ENCODE results near the gene TTLL12. TPM values are rescaled to one million over a fixed set of nuclear protein-coding genes. Genes with fewer than 3 reads are reported as not detected.

The TTLL12 gene
- polyA plus RNA-seq, 2 of the 4 experiments (the other 2 are of a cell fraction): 8.6 to 18.7 TPM

DNA sequence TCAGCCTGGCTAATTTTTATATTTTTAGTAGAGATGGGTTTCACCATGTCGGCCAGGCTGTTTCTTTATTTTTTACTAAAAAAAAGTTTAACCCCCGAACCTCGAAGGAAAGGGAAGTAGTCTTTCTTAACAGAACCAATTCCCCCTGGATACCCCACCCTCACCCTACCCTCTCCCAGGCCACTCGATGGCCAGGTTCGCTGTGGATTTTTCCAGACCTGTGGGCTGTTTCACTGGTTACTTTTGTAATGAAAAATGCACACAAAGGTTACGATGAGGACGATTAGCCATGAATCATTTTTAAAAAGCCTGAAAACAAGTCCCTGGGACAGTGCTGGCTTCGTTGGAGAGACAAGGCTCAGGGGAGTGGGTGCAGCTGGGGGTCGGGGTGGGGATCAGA, 33.0 kb downstream of the TTLL12 start:
- Histone ChIP-seq H3K4me3 (no peak overlapping the region), H3K9me3 (no peaks in the 10 kb centered on the region), H3K4me1 (peaks cover 14% of the 10 kb centered on the region; the same call in 2 of the 3 replicates), H3K4me2 (peak overlapping the region; percentile 25; the same call in 1 of the 3 replicates), H3K27ac (no peak overlapping the region)
- FAIRE-seq (no peak), ATAC-seq (no peak), DNase-seq (ENCODE audit: low read depth in 1 of 2, low spot score in 1 of 2) (no peak)
- POLR2A ChIA-PET: no interaction called here
- TF ChIP-seq CEBPB (IDR thresholded peaks at IDR 0.05) (no peak), HOXB5 (CRISPR knock-in tag; IDR thresholded peaks at IDR 0.05) (no peak), CHD4 (IDR thresholded peaks at IDR 0.05; ENCODE audit: borderline replicate concordance) (no peak), ATOH8 (CRISPR knock-in tag; IDR thresholded peaks at IDR 0.05; ENCODE audit: low read depth) (no peak), POLR2AphosphoS2 (conservative IDR thresholded peaks at IDR 0.05; ENCODE audit: low read length) (no peak), HOXA7 (CRISPR knock-in tag; IDR thresholded peaks at IDR 0.05) (no peak)
- TF ChIP-seq, protein P1, sequence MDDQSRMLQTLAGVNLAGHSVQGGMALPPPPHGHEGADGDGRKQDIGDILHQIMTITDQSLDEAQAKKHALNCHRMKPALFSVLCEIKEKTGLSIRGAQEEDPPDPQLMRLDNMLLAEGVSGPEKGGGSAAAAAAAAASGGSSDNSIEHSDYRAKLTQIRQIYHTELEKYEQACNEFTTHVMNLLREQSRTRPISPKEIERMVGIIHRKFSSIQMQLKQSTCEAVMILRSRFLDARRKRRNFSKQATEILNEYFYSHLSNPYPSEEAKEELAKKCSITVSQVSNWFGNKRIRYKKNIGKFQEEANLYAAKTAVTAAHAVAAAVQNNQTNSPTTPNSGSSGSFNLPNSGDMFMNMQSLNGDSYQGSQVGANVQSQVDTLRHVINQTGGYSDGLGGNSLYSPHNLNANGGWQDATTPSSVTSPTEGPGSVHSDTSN (IDR thresholded peaks at IDR 0.05): no peak
- CTCF ChIA-PET: no interaction called here
- WGBS (ENCODE audit: missing lambda C conversion rate): 82% methylated on average over 9 of the region's 9 CpGs

DNA sequence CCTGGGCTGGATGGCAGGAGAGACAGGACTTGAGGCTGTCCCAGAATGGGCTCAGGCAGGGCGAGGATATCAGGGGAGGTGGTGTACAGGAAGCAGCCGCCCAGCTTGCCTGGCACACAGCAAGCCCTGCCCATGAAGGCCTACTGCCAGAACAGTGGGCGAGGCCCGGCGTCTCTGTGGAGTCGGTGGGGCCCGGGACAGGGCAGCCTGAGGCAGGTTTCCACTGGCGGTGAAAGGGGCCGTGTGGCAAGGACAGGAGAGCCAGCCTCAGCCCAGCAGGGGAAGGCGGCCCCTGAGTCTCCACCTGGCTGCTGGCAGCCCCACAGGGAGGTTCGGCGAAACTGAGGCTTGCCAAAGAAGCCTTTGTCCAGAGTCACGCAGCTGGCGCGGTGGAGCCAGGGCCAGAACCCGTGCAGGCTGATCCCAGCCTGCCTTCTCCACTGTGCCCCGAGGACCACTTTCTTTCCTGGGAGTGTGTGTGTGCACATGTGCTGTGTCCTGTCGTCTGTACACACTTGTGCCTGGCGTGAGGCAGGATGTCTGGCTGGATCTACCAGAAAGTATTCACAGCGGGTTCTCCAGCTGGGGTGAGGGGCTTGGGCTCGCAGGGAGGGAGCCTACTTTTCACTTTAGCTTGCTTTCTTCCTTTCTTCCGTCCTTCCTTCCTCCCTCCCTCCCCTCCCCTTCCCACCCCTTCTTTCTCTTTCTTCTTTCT, 34.4 kb downstream of the TTLL12 start:
- ATAC-seq (peak; percentile 73 to 85), DNase-seq (ENCODE audit: low read depth in 1 of 2, low spot score in 1 of 2) (peak in 1 of 2 experiments; percentile 55), FAIRE-seq (no peak)
- CTCF ChIA-PET: no interaction called here
- POLR2A ChIA-PET: no interaction called here
- peak overlapping the region; percentile 93 for H3K4me3 ChIP-seq
- no peaks in the 10 kb centered on the region for H3K9me3 ChIP-seq
- H3K4me1 ChIP-seq: peaks cover 14% of the 10 kb centered on the region; the same call in 2 of the 3 replicates
- peak overlapping the region; percentile 100 for H3K4me2 ChIP-seq
- H3K27ac ChIP-seq: peak overlapping the region; percentile 92 to 98
- WGBS (ENCODE audit: missing lambda C conversion rate): 35% methylated on average over 6 of the region's 22 CpGs
- TF ChIP-seq MAX (IDR thresholded peaks at IDR 0.05) (peak; percentile 19; the same call in 1 of the 2 replicates), EHF (CRISPR knock-in tag; IDR thresholded peaks at IDR 0.05) (no peak), HOXB13 (CRISPR knock-in tag; IDR thresholded peaks at IDR 0.05; ENCODE audit: low read depth) (no peak), EP300 (IDR thresholded peaks at IDR 0.05) (no peak)

- POLR2A ChIA-PET: no interaction called here
- WGBS (ENCODE audit: missing lambda C conversion rate): 13% methylated on average over 3 of the region's 18 CpGs
- H3K4me2 ChIP-seq: peak overlapping the region; percentile 100
- H3K27ac ChIP-seq: peak overlapping the region; percentile 92 to 98
- TF ChIP-seq MYC (IDR thresholded peaks at IDR 0.05; ENCODE audit: borderline replicate concordance, low read length): 0 out of 2 replicates have a peak, but pooled peaks have one; percentile 1
- no peak for TF ChIP-seq EHF (CRISPR knock-in tag; IDR thresholded peaks at IDR 0.05)
- DNase-seq (ENCODE audit: low read depth in 1 of 2, low spot score in 1 of 2) (no peak), FAIRE-seq (no peak), ATAC-seq (peak in 1 of 2 experiments; percentile 48; a peak in 5 of 6 replicates)
- H3K9me3 ChIP-seq: no peaks in the 10 kb centered on the region
- CTCF ChIA-PET: no interaction called here
- peak overlapping the region; percentile 93 for H3K4me3 ChIP-seq
- H3K4me1 ChIP-seq: peaks cover 14% of the 10 kb centered on the region; the same call in 2 of the 3 replicates
These were observed 35.0 kb downstream of the TTLL12 start for GRCh38 chr22:43152003-43152356.

DNA sequence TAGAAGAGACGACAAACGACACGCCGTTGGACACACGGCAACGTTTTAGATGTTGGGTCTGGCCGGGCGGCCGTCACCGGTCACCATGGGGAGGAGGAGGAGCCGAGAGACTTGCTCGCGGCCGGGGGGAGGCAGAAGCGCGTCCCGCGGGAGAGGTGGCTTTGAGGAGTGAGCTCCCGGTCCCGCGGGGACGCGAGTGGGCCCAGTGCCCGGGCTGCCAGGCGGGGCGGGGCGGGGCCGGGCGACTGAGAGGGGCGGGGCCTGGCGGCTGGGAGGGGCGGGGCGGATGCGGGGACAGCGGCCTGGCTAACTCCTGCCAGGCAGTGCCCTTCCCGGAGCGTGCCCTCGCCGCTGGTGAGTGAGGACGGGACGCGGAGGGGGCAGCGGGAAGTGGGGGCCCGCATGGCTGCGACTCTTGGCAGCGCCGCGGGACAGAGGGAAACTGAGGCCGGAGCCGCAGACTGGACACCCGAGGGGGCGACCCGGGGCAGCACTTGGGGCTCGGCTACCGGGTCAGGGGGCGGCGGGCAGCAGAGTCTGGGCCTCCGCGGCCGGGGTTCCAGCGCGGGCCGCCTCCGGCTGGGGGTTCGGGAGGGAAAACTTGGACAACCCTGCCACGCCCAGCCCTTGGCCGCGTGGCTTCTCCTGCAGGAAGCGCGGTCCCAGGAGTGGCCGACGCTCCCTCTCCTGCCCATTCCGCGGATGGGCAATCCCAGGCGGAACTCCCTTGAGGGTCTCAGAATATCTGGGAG, 35.5 kb downstream of the TTLL12 start, which contains the start of gene TSPO:
Gene TSPO (plus strand): TSS at position 309 of the 752 bp plus-strand sequence. CDS start 7,680 bp downstream, outside the sequence.
- Histone ChIP-seq H3K4me3 (peak within 1 kb of the TSS; percentile 93), H3K9me3 (no peaks in the 10 kb centered on the region), H3K4me1 (peaks cover 14% of the 10 kb centered on the region; the same call in 2 of the 3 replicates), H3K4me2 (peak within 1 kb of the TSS; percentile 100), H3K27ac (peak within 1 kb of the TSS; percentile 92 to 98)
- POLR2A ChIA-PET: interaction anchor here (0.6 kb wide), 1 partner anchor 24 kb away, joined by 4 read pairs; no protein-coding TSS in a partner anchor
- FAIRE-seq (no peak), DNase-seq (ENCODE audit: low read depth in 1 of 2, low spot score in 1 of 2) (peak; percentile 40 to 46), ATAC-seq (peak; percentile 82 to 84)
- CTCF ChIA-PET: interaction anchor here (1.0 kb wide), 1 partner anchor 529 kb away, joined by 3 read pairs; no protein-coding TSS in a partner anchor
- 0% methylated on average over 6 of the region's 75 CpGs for whole genome bisulfite sequencing (ENCODE audit: missing lambda C conversion rate)
- TF ChIP-seq ZSCAN20 (CRISPR knock-in tag; IDR thresholded peaks at IDR 0.05) (no peak), SREBF2 (IDR thresholded peaks at IDR 0.05) (no peak), POLR2AphosphoS2 (conservative IDR thresholded peaks at IDR 0.05; ENCODE audit: low read length) (no peak), CTCF (IDR thresholded peaks at IDR 0.05) (no peak), HOXB13 (CRISPR knock-in tag; IDR thresholded peaks at IDR 0.05; ENCODE audit: low read depth) (0 out of 2 replicates have a peak, but pooled peaks have one; percentile 55), ZC3H11A (IDR thresholded peaks at IDR 0.05) (no peak), JUN (IDR thresholded peaks at IDR 0.05) (peak in 1 of 2 experiments; percentile 20; a peak in 1 of 5 replicates), ZFP36 (IDR thresholded peaks at IDR 0.05; ENCODE audit: borderline replicate concordance, partially characterized antibody) (no peak), GATA3 (IDR thresholded peaks at IDR 0.05; ENCODE audit: borderline replicate concordance) (no peak)
- TF ChIP-seq, protein P2, sequence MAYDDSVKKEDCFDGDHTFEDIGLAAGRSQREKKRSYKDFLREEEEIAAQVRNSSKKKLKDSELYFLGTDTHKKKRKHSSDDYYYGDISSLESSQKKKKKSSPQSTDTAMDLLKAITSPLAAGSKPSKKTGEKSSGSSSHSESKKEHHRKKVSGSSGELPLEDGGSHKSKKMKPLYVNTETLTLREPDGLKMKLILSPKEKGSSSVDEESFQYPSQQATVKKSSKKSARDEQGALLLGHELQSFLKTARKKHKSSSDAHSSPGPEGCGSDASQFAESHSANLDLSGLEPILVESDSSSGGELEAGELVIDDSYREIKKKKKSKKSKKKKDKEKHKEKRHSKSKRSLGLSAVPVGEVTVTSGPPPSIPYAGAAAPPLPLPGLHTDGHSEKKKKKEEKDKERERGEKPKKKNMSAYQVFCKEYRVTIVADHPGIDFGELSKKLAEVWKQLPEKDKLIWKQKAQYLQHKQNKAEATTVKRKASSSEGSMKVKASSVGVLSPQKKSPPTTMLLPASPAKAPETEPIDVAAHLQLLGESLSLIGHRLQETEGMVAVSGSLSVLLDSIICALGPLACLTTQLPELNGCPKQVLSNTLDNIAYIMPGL (CRISPR knock-in tag; IDR thresholded peaks at IDR 0.05; ENCODE audit: borderline replicate concordance): no peak
- TF ChIP-seq, protein P3, sequence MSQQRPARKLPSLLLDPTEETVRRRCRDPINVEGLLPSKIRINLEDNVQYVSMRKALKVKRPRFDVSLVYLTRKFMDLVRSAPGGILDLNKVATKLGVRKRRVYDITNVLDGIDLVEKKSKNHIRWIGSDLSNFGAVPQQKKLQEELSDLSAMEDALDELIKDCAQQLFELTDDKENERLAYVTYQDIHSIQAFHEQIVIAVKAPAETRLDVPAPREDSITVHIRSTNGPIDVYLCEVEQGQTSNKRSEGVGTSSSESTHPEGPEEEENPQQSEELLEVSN (IDR thresholded peaks at IDR 0.05; ENCODE audit: borderline replicate concordance, low read depth): peak; percentile 95
